GM12878 (cell line): ENCODE measurements around the gene EGR4. TPM values are rescaled to one million over a fixed set of nuclear protein-coding genes. Genes with fewer than 3 reads are reported as not detected.

ENCODE experiments used
- ATAC-seq: fragments of 200-7000 bp; cut with Tn5 transposase; 3 replicates; pipeline ENCODE4 v1.9.1; 2020; ENCODE audit warnings: mild to moderate bottlenecking, moderate library complexity
- BruUV-seq: library from RNA; stranded (reverse); fragments of 400-500 nt; replicated peaks from 2 replicates; lab custom pipeline; 2021; lab: Mats Ljungman, UMichigan
- CTCF ChIA-PET: fragments of 300-600 bp; sonication (Branson Sonifier 250); formaldehyde crosslinking; extraction: SDS; loops from one replicate; lab custom pipeline; 2021; ENCODE audit warnings: inconsistent platforms; lab: Yijun Ruan, JAX
- POLR2A ChIA-PET: fragments of 350-600 bp; formaldehyde crosslinking; extraction: SDS; loops from one replicate; lab custom pipeline; 2021; ENCODE audit warnings: inconsistent platforms; lab: Charles Lee
- RAD21 ChIA-PET: fragments of 300-600 bp; sonication (Branson Sonifier 250); formaldehyde crosslinking; loops from one replicate; lab custom pipeline; 2023; ENCODE audit warnings: antibody characterized with exemption; ENCODE audit not compliant: unreplicated experiment; lab: Charles Lee
- SMC1A ChIA-PET: fragments of 300-600 bp; sonication (Branson Sonifier 250); formaldehyde crosslinking; loops from one replicate; lab custom pipeline; 2023; ENCODE audit not compliant: unreplicated experiment, uncharacterized antibody; lab: Charles Lee
- DNase-seq: peaks from one replicate; pipeline ENCODE4 v3.0.0-alpha.2; 2011; ENCODE audit warnings: low read depth, low spot score
- FAIRE-seq: peaks from 3 replicates; lab custom pipeline; 2011; peaks lifted over from hg19 to GRCh38; lab: Jason Lieb, UNC
- H2AFZ ChIP-seq: 2 replicates; pipeline ENCODE4 v1.6.0; 2011; ENCODE audit warnings: low read depth, low read length, control low read depth; ENCODE audit not compliant: control insufficient read depth
- H3K27ac ChIP-seq: 2 replicates; pipeline ENCODE4 v1.5.1; 2011; ENCODE audit warnings: control low read depth; ENCODE audit not compliant: control insufficient read depth, insufficient read depth
- H3K27me3 ChIP-seq, 2 experiments: replicated peaks in 1 of 2; 2 replicates each; pipeline versions ENCODE4 v1.6.0 to v1.6.1; 2011; ENCODE audit warnings: low read length in 1 of 2; ENCODE audit not compliant: control insufficient read depth in 2 of 2, insufficient read depth in 2 of 2
- H3K36me3 ChIP-seq, 2 experiments: 2 replicates each; pipeline ENCODE4 v1.5.1; 2011; ENCODE audit warnings: low read length in 1 of 2; ENCODE audit not compliant: control insufficient read depth in 2 of 2, insufficient read depth in 2 of 2
- H3K4me1 ChIP-seq: 2 replicates; pipeline ENCODE4 v1.6.1; 2011; ENCODE audit warnings: mild to moderate bottlenecking, low read length, moderate library complexity, mixed read lengths; ENCODE audit not compliant: control insufficient read depth, insufficient read depth
- H3K4me2 ChIP-seq: 2 replicates; pipeline ENCODE4 v1.6.0; 2011; ENCODE audit warnings: control low read depth; ENCODE audit not compliant: control insufficient read depth, insufficient read depth
- H3K4me3 ChIP-seq: fragments of 200-600 bp; sonication (generic); 2 replicates; pipeline ENCODE4 v1.5.1; 2016
- H3K79me2 ChIP-seq: 2 replicates; pipeline ENCODE4 v1.6.0; 2011; ENCODE audit warnings: low read length; ENCODE audit not compliant: control insufficient read depth, insufficient read depth
- H3K9ac ChIP-seq: 2 replicates; pipeline ENCODE4 v1.8.0; 2011; ENCODE audit warnings: low read length, control low read depth, mixed read lengths; ENCODE audit not compliant: control insufficient read depth, insufficient read depth
- H3K9me3 ChIP-seq: replicated peaks from 3 replicates; pipeline ENCODE4 v1.5.1; 2011; ENCODE audit warnings: mild to moderate bottlenecking, low read length; ENCODE audit not compliant: control insufficient read depth, insufficient read depth
- H4K20me1 ChIP-seq: 2 replicates; pipeline ENCODE4 v1.6.0; 2011; ENCODE audit not compliant: control insufficient read depth, insufficient read depth
- BHLHE40 ChIP-seq, 2 experiments: fragments of 450-650 bp in 1 of 2; IDR thresholded peaks; 2 replicates each; pipeline ENCODE4 v1.6.1; 2011 to 2017; ENCODE audit warnings: low read depth in 2 of 2, borderline replicate concordance in 1 of 2, improper control_type of control experiment in 1 of 2, low read length in 1 of 2, mild to moderate bottlenecking in 1 of 2
- CBX3 ChIP-seq: fragments of 200-600 bp; sonication (generic); IDR thresholded peaks from 2 replicates; pipeline ENCODE4 v1.6.1; 2016; ENCODE audit warnings: low read depth, borderline replicate concordance
- CEBPZ ChIP-seq: fragments of 150-350 bp; IDR thresholded peaks from 2 replicates; pipeline ENCODE4 v1.6.1; 2016; ENCODE audit warnings: low read depth, low read length
- CHD1 ChIP-seq: IDR thresholded peaks from 2 replicates; pipeline ENCODE4 v1.6.1; 2012; ENCODE audit warnings: low read depth, low read length, improper control_type of control experiment
- CHD2 ChIP-seq: IDR thresholded peaks from 2 replicates; pipeline ENCODE4 v1.6.1; 2011; ENCODE audit warnings: low read depth, low read length, improper control_type of control experiment, borderline replicate concordance
- CTCF ChIP-seq, 3 experiments: IDR thresholded peaks in 2 of 3; conservative IDR thresholded peaks in 1 of 3; 2 replicates each; pipeline ENCODE4 v1.5.1; 2011; ENCODE audit warnings: low read depth in 3 of 3, low read length in 3 of 3, mild to moderate bottlenecking in 3 of 3, control low read depth in 2 of 3, moderate library complexity in 2 of 3, inconsistent platforms in 1 of 3, mixed read lengths in 1 of 3; ENCODE audit not compliant: control insufficient read depth in 2 of 3, insufficient read depth in 1 of 3; ENCODE audit errors: extremely low read depth in 1 of 3
- NFXL1 ChIP-seq: fragments of 450-650 bp; IDR thresholded peaks from 2 replicates; pipeline ENCODE4 v1.6.1; 2017; ENCODE audit warnings: antibody characterized with exemption, mild to moderate bottlenecking, borderline replicate concordance
- PBX3 ChIP-seq: IDR thresholded peaks from 2 replicates; pipeline ENCODE4 v1.6.1; 2011; ENCODE audit warnings: mild to moderate bottlenecking, low read depth, low read length, moderate library complexity; ENCODE audit not compliant: insufficient replicate concordance
- POU2F2 ChIP-seq: IDR thresholded peaks from 3 replicates; pipeline ENCODE4 v1.6.1; 2011; ENCODE audit warnings: low read depth, mild to moderate bottlenecking, low read length, borderline replicate concordance
- RELA ChIP-seq: fragments of 450-650 bp; IDR thresholded peaks from 2 replicates; pipeline ENCODE4 v1.8.0; 2014; ENCODE audit warnings: borderline replicate concordance; ENCODE audit not compliant: partially characterized antibody
- SMC3 ChIP-seq: IDR thresholded peaks from 2 replicates; pipeline ENCODE4 v1.6.1; 2011; ENCODE audit warnings: low read length, improper control_type of control experiment, borderline replicate concordance
- SREBF2 ChIP-seq: IDR thresholded peaks from 2 replicates; pipeline ENCODE4 v1.6.1; 2012; ENCODE audit warnings: mild to moderate bottlenecking, low read length
- TCF3 ChIP-seq: IDR thresholded peaks from 2 replicates; pipeline ENCODE4 v1.6.1; 2012; ENCODE audit warnings: low read depth, mild to moderate bottlenecking, low read length, borderline replicate concordance; ENCODE audit not compliant: insufficient read depth
- TCF7 ChIP-seq: IDR thresholded peaks from 2 replicates; pipeline ENCODE4 v1.6.1; 2014; ENCODE audit warnings: antibody characterized with exemption, borderline replicate concordance
- ZZZ3 ChIP-seq: IDR thresholded peaks from 2 replicates; pipeline ENCODE4 v1.6.1; 2011; ENCODE audit warnings: low read depth; ENCODE audit not compliant: control insufficient read depth, insufficient read length
- WGBS: methylation state at CpG from one replicate; pipeline ENCODE4 v1.1.6; 2016; ENCODE audit warnings: low lambda C conversion rate; ENCODE audit not compliant: insufficient replicate concordance, insufficient coverage; ENCODE audit errors: missing lambda C conversion rate; 5-methylcytosine and 5-hydroxymethylcytosine counted together
- in situ Hi-C: fragments of 300-500 bp; cut with MboI; formaldehyde crosslinking; loops from 9 replicates; pipeline ENCODE4 v1.14.3; 2018; ENCODE audit warnings: mixed read lengths
- intact Hi-C: fragments of 100-400 bp; cut with micrococcal nuclease; formaldehyde crosslinking; loops from one replicate; pipeline ENCODE4 v1.14.2; 2022; ENCODE audit not compliant: unreplicated experiment
- polyA plus RNA-seq, 11 experiments: library from polyadenylated mRNA; depleted of rRNA in 4 of 11; unstranded in 6 of 11; stranded (reverse) in 5 of 11; fragments of >200 nt; fragmentation: Nextera tagmentation in 4 of 11; fragmentation: Illumina TruSeq in 1 of 11; extraction: Ambion mirVana in 4 of 11; extraction: Trizol in 1 of 11; gene quantifications; 1 replicate in 1 of 11; 2 replicates in 10 of 11; pipeline versions ENCODE4 v1.2.1 to v1.2.3, GENCODE V29; 2011 to 2016; ENCODE audit warnings: inconsistent platforms in 2 of 11, missing spikeins in 2 of 11, low read depth in 1 of 11
- total RNA-seq, 4 experiments: library from RNA; depleted of rRNA in 3 of 4; stranded (reverse); fragments of >200 nt in 3 of 4; fragmentation: Illumina TruSeq in 1 of 4; extraction: Trizol in 1 of 4; gene quantifications; 2 replicates each; pipeline versions ENCODE4 v1.2.1 to v1.2.3, GENCODE V29; 2013 to 2021

Gene EGR4
- total and polyA plus RNA-seq, 10 of the 15 experiments (the other 5 are each of a cell fraction or from before 2014, with no cell fraction given) = 0.07 TPM; not detected in 9

GRCh38 chr2:73290049-73290839, 3.1 kb downstream of the EGR4 start:
- no TSS peak for BruUV-seq
- POLR2A ChIA-PET = interaction anchor here (1.6 to 1.8 kb wide), 3 partner anchors 52 to 77 kb away, joined by 4 read pairs; partner anchors contain the start of gene PRADC1
- no peaks in the 10 kb centered on the region for H3K36me3 ChIP-seq
- no peaks in the 10 kb centered on the region; the same call in 2 of the 3 replicates for H3K9me3 ChIP-seq
- SMC1A ChIA-PET = interaction anchor here (0.9 to 5.6 kb wide), 13 partner anchors 13 to 113 kb away, joined by 3 to 39 read pairs (median 5); partner anchors contain the start of genes CCT7, PRADC1 and SMYD5
- H4K20me1 ChIP-seq = peaks cover 4% of the 10 kb centered on the region; the same call in 1 of the 2 replicates
- FAIRE-seq = peak; percentile 71
- RAD21 ChIA-PET = interaction anchor here (0.9 to 3.4 kb wide), 7 partner anchors 9 to 113 kb away, joined by 3 to 21 read pairs (median 4); partner anchors contain the start of genes CCT7 and PRADC1
- intact Hi-C loops (loop anchor here (2.0 kb wide), 1 partner anchor 33 kb away; no protein-coding TSS in a partner anchor), in situ Hi-C loops (no loop called here)
- no peak overlapping the region for H3K27ac ChIP-seq
- H2AFZ ChIP-seq = no peak overlapping the region
- no peaks in the 10 kb centered on the region for H3K79me2 ChIP-seq
- H3K4me3 ChIP-seq = no peak overlapping the region
- WGBS = 28% methylated on average over 6 of the region's 6 CpGs
- H3K9ac ChIP-seq = no peak overlapping the region
- DNase-seq = no peak
- peak; percentile 57 for ATAC-seq
- CTCF ChIA-PET = interaction anchor here (0.6 to 6.4 kb wide), 26 partner anchors 9 to 655 kb away, joined by 3 to 99 read pairs (median 6); partner anchors contain the start of genes ALMS1, CCT7, PRADC1 and SMYD5
- no peak overlapping the region for H3K4me2 ChIP-seq
- H3K27me3 ChIP-seq = peaks cover 13 to 18% of the 10 kb centered on the region in 2 experiments
- H3K4me1 ChIP-seq = peaks cover 9% of the 10 kb centered on the region
- no peak for TF ChIP-seq TCF3
- TF ChIP-seq BHLHE40 (IDR thresholded peaks at IDR 0.05; ENCODE audit: borderline replicate concordance in 1 of 2, low read depth in 2 of 2, low read length in 1 of 2) = 0 out of 4 replicates have a peak, but pooled peaks of 1 of the 2 experiments have one; percentile 9
- TF ChIP-seq NFXL1 = no peak
- TF ChIP-seq POU2F2 = no peak
- no peak for TF ChIP-seq CHD2
- TF ChIP-seq CHD1 = no peak
- TF ChIP-seq RELA = no peak
- TF ChIP-seq SMC3 = peak; percentile 39; the same call in 1 of the 2 replicates
- TF ChIP-seq CTCF (IDR thresholded peaks at IDR 0.05 in 2 of 3, conservative IDR thresholded peaks at IDR 0.05 in 1 of 3; ENCODE audit: control insufficient read depth in 2 of 3, extremely low read depth in 1 of 3, insufficient read depth in 1 of 3, low read depth in 3 of 3, low read length in 3 of 3) = peak; percentile 73 to 85 (median 79)
- TF ChIP-seq CEBPZ = no peak
- no peak for TF ChIP-seq SREBF2
- no peak for TF ChIP-seq PBX3
- TF ChIP-seq ZZZ3 = no peak
- TF ChIP-seq TCF7 = no peak
- no peak for TF ChIP-seq CBX3
